NOMO-1 (cell line): ENCODE measurements around the gene HSPA1B.
"Not testable (repeated sequence)": the region's sequence is repeated elsewhere in the genome, so short reads cannot be mapped to it uniquely, and the experiment has no call there.

Source experiments
- DNase-seq, 2 experiments: peaks; one replicate each; lab custom pipeline; 2025; ENCODE audit not compliant: unreplicated experiment in 2 of 2; lab: John Stamatoyannopoulos, UW

Gene HSPA1B

DNA sequence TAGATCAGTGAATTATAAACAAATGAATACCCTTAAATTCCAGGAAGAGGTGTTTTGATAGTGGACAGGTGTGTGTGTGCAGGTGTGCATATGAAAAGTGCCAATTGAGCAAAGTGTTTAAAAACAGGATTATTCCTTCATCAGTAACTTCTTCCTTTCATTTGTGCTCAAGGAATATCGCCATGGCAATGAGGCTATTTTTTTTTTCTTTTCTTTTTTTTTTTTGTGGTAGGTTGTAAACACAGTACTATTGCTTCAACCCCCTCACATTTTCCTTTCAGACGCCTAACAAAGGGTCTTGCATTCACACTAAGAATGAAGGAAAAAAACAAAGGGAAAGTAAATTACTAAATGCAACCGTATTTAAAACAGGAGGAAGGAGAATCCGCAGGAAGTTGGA is 2.0 kb upstream of the HSPA1B start:
- no peak for DNase-seq

DNA sequence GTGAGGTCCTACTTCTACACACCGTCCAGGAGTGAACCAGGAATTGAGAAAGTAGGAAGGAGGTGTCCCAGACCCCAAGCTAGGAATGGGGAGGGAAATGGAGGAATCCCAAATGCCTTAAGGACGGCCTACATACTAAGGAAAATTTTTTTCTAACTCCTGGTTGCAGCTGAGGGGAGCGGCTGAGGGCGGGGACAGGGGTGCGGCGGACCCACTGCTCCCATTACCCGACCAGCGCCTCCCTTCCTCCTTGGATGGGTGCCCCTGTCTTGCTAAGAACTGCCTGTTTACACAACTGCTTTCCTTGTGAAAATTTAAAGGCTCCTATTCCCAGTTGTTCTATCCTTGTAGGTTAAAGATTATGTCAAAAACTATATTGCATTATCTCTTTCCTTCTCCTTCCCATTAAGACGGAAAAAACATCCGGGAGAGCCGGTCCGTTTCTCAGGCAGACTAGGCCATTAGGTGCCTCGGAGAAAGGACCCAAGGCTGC is 699 bp upstream of the HSPA1B start:
- peak in 1 of 2 experiments; percentile 64 for DNase-seq

DNA sequence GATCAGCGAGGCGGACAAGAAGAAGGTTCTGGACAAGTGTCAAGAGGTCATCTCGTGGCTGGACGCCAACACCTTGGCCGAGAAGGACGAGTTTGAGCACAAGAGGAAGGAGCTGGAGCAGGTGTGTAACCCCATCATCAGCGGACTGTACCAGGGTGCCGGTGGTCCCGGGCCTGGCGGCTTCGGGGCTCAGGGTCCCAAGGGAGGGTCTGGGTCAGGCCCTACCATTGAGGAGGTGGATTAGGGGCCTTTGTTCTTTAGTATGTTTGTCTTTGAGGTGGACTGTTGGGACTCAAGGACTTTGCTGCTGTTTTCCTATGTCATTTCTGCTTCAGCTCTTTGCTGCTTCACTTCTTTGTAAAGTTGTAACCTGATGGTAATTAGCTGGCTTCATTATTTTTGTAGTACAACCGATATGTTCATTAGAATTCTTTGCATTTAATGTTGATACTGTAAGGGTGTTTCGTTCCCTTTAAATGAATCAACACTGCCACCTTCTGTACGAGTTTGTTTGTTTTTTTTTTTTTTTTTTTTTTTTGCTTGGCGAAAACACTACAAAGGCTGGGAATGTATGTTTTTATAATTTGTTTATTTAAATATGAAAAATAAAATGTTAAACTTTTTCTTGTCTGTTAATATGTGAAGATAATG is 2.2 kb downstream of the HSPA1B start:
- DNase-seq: peak; percentile 25 to 68

GRCh38 chr6:31830886-31831335 is 3.4 kb downstream of the HSPA1B start:
- no peak for DNase-seq

GRCh38 chr6:31831350-31832215 is 4.0 kb downstream of the HSPA1B start:
- DNase-seq: peak in 1 of 2 experiments; percentile 35

- peak; percentile 80 to 86 for DNase-seq
These were observed 7.1 kb downstream of the HSPA1B start for GRCh38 chr6:31834367-31835250.

- no peak for DNase-seq
These were observed 8.5 kb downstream of the HSPA1B start for GRCh38 chr6:31836047-31836473.

DNA sequence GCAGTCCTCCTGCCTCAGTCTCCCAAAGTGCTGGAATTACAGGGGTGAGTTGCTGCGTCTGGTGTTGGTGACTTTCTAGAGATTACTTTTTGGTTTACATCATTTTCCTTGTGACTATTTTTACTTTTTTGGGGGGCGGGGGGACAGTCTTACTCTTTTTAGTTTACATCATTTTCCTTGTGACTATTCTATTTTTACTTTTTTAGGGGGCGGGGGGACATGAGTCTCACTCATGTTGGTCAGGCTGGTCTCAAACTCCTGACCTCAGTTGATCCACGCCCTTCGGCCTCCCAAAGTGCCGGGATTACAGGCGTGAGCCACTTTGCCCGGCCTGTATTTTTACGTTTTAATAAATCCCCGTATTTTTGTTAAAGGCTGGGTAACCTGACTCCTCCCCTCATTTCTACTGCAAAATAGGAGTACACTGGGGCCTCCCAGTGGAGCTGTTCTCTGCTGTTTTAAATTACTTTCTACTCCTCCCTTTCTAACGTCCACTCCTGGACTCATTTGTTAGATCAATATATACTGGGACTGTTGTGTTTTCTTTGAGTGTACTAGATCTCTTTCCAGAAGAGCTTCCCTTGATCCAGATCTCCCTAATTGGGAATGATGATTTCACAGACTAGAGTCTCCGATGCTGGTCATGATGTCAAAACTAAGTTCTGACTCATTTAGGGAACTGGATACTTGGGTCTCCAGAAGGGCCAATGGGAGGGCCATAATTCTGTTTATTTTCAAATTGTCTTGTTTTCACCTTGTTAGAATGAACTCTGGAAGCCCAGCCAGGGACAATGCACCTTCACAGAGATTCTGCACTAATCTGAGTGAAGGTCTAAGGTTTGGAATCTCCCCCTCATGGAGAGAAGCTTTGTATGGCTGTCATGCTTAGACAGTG is 9.2 kb downstream of the HSPA1B start:
- peak in 1 of 2 experiments; percentile 41 for DNase-seq

- no peak for DNase-seq
These were observed 10.0 kb downstream of the HSPA1B start for GRCh38 chr6:31837369-31838113.

GRCh38 chr6:31838114-31838553 is 10.6 kb downstream of the HSPA1B start:
- DNase-seq: not testable (repeated sequence)

DNA sequence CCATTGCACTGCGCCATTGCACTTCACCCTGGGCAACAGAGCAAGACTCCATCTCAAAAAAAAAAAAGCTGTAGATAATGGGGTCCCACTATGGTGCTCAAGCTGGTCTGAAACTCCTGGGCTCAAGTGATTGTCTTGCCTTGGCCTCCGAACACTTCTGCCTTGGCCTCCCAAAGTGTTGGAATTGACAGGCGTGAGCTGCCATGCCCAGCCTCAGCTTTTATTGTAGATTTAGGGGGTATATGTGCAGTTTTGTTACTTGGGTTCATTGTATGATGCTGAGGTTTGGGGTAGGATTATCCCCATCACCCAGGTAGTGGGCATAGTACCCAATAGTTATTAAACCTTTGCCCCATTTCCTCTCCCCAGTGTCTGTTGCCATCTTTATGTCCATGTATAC is 11.4 kb downstream of the HSPA1B start:
- no peak for DNase-seq

- DNase-seq: not testable (repeated sequence)
These were observed 12.2 kb downstream of the HSPA1B start for GRCh38 chr6:31839779-31840126.

DNA sequence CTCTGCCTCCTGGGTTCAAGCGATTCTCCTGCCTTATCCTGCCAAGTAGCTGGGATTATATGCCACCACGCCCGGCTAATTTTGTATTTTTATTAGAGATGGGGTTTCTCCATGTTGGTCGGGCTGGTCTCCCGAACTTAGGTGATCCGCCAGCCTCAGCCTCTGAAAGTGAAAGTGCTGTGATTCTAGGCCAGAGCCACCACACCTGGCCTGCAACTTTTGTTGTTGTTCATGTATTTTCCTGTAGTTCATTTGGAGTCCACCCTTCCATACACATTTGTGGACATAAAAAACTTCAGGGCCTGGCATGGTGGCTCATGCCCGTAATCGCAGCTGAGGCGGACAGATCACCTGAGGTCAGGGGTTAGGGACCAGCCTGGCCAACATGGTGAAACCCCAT is 14.5 kb downstream of the HSPA1B start:
- no peak for DNase-seq

GRCh38 chr6:31844507-31844906 is 17.0 kb downstream of the HSPA1B start:
- DNase-seq: no peak

- no peak for DNase-seq
These were observed 19.9 kb downstream of the HSPA1B start for GRCh38 chr6:31847276-31847978.

GRCh38 chr6:31850765-31851484 is 23.4 kb downstream of the HSPA1B start:
- no peak for DNase-seq

DNA sequence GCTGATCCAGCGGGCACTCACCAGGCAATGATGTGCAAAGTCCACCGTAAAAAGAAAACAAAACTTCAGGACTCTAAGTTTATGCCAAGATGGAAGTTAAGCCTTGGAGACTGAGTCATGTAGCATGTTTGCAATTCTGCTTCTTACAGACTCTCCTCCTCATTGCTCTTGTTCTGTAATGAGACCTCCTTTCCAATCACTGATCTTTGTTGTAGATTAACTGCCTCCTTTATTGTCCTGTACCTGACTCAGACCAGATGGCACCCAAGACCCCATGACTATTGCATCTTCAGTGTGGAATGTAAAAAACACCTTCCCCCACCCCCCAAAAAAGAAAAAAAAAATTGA is 23.9 kb downstream of the HSPA1B start:
- no peak for DNase-seq
